A549 (cell line): Measurements from ENCODE around the gene TSKU.
"Not testable (repeated sequence)": the region's sequence is repeated elsewhere in the genome, so short reads cannot be mapped to it uniquely, and the experiment has no call there.

Experiments used
- EP300 ChIP-seq, 2 experiments: fragments of >200 bp; sonication (Bioruptor Twin); formaldehyde crosslinking; IDR thresholded peaks; 2 replicates in 1 of 2; 3 replicates in 1 of 2; pipeline ENCODE4 v1.6.1; 2016 to 2017
- TF ChIP-seq, protein P1 (sequence below): fragments of >200 bp; sonication (Bioruptor Twin); formaldehyde crosslinking; IDR thresholded peaks from 3 replicates; pipeline ENCODE4 v1.5.1; 2016
- TF ChIP-seq, protein P2 (sequence below): fragments of >200 bp; sonication (Bioruptor Twin); formaldehyde crosslinking; IDR thresholded peaks from 3 replicates; pipeline ENCODE4 v1.6.1; 2016
- TF ChIP-seq, protein P3 (sequence below): IDR thresholded peaks from 2 replicates; pipeline ENCODE4 v1.6.1; 2012; ENCODE audit warnings: low read depth, borderline replicate concordance

DNA sequence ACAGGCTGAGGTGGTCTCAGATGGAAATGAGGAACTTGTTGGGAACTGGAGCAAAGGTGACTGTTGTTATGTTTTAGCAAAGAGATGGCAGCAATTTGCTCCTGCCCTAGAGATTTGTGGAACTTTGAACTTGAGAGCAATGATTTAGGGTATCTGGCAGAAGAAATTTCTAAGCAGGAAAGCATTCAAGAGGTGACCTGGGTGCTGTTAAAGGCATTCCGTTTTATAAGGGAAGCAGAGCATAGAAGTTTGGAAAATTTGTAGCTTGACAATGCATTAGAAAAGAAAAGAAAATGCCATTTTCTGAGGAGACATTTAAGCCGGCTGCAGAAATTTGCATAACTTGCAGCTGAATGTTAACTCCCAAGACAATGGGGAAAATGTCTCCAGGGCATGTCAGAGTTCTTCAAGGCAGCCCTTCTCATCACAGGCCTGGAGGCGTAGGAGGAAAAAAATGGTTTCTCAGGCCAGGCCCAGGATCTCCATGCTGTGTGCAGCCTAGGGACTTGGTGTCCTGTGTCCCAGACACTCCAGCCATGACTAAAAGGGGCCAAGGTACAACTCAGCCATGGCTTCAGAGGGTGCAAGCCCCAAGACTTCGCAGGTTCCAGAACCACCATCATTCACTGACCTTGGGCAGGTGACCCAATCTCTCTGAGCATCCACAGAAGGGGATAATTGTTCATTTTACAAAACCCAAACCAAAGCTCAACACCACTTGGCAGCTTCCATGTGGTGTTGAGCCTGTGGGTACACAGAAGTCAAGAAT, 8.0 kb downstream of the TSKU start:
- TF ChIP-seq, protein P1, sequence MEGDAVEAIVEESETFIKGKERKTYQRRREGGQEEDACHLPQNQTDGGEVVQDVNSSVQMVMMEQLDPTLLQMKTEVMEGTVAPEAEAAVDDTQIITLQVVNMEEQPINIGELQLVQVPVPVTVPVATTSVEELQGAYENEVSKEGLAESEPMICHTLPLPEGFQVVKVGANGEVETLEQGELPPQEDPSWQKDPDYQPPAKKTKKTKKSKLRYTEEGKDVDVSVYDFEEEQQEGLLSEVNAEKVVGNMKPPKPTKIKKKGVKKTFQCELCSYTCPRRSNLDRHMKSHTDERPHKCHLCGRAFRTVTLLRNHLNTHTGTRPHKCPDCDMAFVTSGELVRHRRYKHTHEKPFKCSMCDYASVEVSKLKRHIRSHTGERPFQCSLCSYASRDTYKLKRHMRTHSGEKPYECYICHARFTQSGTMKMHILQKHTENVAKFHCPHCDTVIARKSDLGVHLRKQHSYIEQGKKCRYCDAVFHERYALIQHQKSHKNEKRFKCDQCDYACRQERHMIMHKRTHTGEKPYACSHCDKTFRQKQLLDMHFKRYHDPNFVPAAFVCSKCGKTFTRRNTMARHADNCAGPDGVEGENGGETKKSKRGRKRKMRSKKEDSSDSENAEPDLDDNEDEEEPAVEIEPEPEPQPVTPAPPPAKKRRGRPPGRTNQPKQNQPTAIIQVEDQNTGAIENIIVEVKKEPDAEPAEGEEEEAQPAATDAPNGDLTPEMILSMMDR = not testable (repeated sequence)
- TF ChIP-seq, protein P2, sequence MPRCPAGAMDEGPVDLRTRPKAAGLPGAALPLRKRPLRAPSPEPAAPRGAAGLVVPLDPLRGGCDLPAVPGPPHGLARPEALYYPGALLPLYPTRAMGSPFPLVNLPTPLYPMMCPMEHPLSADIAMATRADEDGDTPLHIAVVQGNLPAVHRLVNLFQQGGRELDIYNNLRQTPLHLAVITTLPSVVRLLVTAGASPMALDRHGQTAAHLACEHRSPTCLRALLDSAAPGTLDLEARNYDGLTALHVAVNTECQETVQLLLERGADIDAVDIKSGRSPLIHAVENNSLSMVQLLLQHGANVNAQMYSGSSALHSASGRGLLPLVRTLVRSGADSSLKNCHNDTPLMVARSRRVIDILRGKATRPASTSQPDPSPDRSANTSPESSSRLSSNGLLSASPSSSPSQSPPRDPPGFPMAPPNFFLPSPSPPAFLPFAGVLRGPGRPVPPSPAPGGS = not testable (repeated sequence)
- TF ChIP-seq, protein P3, sequence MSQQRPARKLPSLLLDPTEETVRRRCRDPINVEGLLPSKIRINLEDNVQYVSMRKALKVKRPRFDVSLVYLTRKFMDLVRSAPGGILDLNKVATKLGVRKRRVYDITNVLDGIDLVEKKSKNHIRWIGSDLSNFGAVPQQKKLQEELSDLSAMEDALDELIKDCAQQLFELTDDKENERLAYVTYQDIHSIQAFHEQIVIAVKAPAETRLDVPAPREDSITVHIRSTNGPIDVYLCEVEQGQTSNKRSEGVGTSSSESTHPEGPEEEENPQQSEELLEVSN = not testable (repeated sequence)
- not testable (repeated sequence) for TF ChIP-seq EP300 (IDR thresholded peaks at IDR 0.05)
